ENCODE results near the gene PIH1D1. TPM values are rescaled to one million over a fixed set of nuclear protein-coding genes. Genes with fewer than 3 reads are reported as not detected.

Gene PIH1D1
- total RNA-seq, 1 donor from 2014 or later = 84.5 TPM

DNA sequence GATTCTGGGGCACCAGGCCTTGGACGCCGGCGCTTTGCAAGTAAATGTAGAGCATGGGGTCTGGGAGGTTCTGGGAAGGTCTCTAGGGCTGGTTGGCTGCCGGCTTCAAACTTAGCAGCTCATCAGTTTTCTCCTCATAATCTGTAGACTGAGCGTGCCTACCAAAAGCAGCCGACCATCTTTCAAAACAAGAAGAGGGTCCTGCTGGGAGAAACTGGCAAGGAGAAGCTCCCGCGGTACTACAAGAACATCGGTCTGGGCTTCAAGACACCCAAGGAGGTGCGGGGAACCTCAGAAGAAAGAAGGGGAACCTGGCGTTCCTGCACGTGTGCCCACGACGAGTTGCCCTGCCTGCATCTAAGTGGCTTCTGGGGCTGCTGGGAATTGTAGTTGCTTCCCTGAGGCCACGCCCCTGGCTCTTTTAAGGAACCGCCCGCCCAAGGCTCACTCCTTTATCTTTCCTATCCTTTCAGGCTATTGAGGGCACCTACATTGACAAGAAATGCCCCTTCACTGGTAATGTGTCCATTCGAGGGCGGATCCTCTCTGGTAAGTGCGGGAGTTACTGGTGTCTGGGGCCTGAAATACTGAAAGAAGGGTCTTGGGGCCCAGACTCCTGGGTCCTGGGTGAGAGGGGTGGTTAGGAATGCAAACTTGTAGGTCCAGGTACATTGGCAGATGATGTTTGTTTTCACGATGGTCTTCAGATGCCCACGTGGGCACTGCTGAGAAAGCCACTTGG lies 45.6 kb upstream of the PIH1D1 start:
- H3K4me3 Mint-ChIP-seq (ENCODE audit: unreplicated experiment) = peak overlapping the region; percentile 97
- no peaks in the 10 kb centered on the region for H3K9me3 Mint-ChIP-seq (ENCODE audit: unreplicated experiment)
- TF ChIP-seq, protein P1, sequence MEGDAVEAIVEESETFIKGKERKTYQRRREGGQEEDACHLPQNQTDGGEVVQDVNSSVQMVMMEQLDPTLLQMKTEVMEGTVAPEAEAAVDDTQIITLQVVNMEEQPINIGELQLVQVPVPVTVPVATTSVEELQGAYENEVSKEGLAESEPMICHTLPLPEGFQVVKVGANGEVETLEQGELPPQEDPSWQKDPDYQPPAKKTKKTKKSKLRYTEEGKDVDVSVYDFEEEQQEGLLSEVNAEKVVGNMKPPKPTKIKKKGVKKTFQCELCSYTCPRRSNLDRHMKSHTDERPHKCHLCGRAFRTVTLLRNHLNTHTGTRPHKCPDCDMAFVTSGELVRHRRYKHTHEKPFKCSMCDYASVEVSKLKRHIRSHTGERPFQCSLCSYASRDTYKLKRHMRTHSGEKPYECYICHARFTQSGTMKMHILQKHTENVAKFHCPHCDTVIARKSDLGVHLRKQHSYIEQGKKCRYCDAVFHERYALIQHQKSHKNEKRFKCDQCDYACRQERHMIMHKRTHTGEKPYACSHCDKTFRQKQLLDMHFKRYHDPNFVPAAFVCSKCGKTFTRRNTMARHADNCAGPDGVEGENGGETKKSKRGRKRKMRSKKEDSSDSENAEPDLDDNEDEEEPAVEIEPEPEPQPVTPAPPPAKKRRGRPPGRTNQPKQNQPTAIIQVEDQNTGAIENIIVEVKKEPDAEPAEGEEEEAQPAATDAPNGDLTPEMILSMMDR (IDR thresholded peaks at IDR 0.05) = no peak
- H3K4me1 Mint-ChIP-seq (ENCODE audit: unreplicated experiment) = peaks cover 14% of the 10 kb centered on the region
- H3K27me3 Mint-ChIP-seq (ENCODE audit: unreplicated experiment) = no peaks in the 10 kb centered on the region
- H3K36me3 Mint-ChIP-seq (ENCODE audit: unreplicated experiment) = peaks cover 32% of the 10 kb centered on the region
- H3K27ac Mint-ChIP-seq (ENCODE audit: unreplicated experiment) = peak overlapping the region; percentile 97
- no peak for DNase-seq (ENCODE audit: extremely low spot score, unreplicated experiment)

DNA sequence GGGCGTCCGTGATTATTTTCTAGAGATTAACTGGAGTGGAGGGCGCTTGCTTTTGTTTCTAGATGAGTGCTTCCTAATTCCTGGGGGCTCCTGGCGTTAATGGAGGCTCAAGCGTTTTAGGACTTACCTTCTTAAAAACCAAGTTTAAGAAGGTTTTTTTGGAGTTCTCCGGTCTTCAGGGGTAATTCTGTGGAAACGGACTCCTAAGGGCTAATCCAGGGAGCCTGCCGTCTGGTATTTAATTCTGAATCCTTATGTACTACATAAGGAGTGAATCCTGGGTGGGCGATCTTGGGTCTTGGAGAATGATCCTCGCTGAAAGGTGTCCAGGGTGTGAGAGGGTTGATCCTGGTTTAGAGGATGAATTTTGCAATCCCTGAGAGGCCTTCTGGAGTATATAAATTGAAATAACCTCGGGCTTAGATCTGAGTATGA lies 45.0 kb upstream of the PIH1D1 start:
- Mint-ChIP-seq H3K27me3 (ENCODE audit: unreplicated experiment) (no peaks in the 10 kb centered on the region), H3K4me3 (ENCODE audit: unreplicated experiment) (peak overlapping the region; percentile 97), H3K27ac (ENCODE audit: unreplicated experiment) (peak overlapping the region; percentile 97), H3K4me1 (ENCODE audit: unreplicated experiment) (peaks cover 14% of the 10 kb centered on the region), H3K9me3 (ENCODE audit: unreplicated experiment) (no peaks in the 10 kb centered on the region), H3K36me3 (ENCODE audit: unreplicated experiment) (peaks cover 39% of the 10 kb centered on the region)
- TF ChIP-seq, protein P1 (IDR thresholded peaks at IDR 0.05) = no peak
- DNase-seq (ENCODE audit: extremely low spot score, unreplicated experiment) = no peak

DNA sequence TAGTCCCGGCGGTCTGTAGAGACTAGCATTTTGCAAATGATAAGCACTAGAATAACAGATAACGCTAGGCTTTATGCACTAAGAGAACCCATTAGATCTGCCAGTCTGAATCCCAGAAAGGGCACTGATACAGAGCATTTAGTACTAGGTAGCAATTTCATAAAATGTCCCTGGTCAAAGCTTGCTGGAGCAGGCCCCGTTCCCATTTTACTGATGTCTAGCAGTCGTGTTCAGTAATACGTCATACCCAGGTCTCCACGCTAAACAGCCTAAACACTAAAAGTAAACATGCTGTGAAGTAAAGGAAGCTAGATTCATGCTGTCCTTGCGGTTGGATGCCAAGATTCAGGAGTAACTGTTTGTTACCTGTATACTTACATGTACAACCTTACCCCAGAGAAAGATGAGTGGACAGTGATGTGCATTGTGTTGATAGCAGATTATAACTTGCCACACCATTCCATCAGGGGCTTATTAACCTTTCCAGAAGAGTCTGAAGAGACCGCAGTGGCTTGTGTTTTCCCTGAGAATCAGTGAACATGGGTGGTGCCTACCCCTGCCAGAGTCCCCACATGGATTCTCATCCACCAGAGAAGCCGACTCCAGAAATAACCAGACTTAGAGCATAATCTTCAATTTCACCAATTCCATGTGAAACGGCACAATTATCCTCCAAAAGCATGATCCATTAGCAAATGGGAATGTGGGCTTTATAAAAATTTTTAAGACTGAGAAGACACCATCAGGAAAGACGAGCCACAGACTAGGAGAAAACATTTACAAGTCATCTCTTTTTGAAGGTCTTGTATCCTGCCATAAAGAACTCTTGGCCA lies 41.2 kb upstream of the PIH1D1 start:
- Mint-ChIP-seq H3K4me1 (ENCODE audit: unreplicated experiment) (peaks cover 30% of the 10 kb centered on the region), H3K27me3 (ENCODE audit: unreplicated experiment) (no peaks in the 10 kb centered on the region), H3K27ac (ENCODE audit: unreplicated experiment) (peak overlapping the region; percentile 65), H3K9me3 (ENCODE audit: unreplicated experiment) (no peaks in the 10 kb centered on the region), H3K4me3 (ENCODE audit: unreplicated experiment) (no peak overlapping the region), H3K36me3 (ENCODE audit: unreplicated experiment) (peaks cover 53% of the 10 kb centered on the region)
- DNase-seq (ENCODE audit: extremely low spot score, unreplicated experiment) = no peak
- TF ChIP-seq, protein P1 (IDR thresholded peaks at IDR 0.05) = no peak

DNA sequence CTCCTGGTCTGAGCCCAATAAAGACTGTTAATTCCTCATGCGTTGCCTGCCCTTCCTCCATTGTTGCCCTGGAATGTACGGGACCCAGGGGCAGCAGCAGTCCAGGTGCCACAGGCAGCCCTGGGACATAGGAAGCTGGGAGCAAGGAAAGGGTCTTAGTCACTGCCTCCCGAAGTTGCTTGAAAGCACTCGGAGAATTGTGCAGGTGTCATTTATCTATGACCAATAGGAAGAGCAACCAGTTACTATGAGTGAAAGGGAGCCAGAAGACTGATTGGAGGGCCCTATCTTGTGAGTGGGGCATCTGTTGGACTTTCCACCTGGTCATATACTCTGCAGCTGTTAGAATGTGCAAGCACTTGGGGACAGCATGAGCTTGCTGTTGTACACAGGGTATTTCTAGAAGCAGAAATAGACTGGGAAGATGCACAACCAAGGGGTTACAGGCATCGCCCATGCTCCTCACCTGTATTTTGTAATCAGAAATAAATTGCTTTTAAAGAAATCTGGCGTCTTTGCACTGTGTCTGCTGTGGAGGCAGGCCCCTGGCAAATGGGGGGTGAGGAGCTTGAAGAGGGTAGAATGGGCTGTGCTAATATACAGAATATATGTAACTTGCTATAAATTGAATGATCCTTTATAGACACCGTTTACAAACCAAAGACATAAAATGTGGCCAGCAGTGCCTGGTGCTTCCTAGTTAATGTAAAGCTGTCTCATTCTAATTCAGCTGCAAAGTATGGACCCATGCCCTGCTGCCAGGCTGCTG lies 40.4 kb upstream of the PIH1D1 start:
- Mint-ChIP-seq H3K27me3 (ENCODE audit: unreplicated experiment) (no peaks in the 10 kb centered on the region), H3K4me3 (ENCODE audit: unreplicated experiment) (no peak overlapping the region), H3K36me3 (ENCODE audit: unreplicated experiment) (peaks cover 46% of the 10 kb centered on the region), H3K27ac (ENCODE audit: unreplicated experiment) (peak overlapping the region; percentile 65), H3K9me3 (ENCODE audit: unreplicated experiment) (no peaks in the 10 kb centered on the region), H3K4me1 (ENCODE audit: unreplicated experiment) (peaks cover 25% of the 10 kb centered on the region)
- TF ChIP-seq, protein P1 (IDR thresholded peaks at IDR 0.05) = no peak
- DNase-seq (ENCODE audit: extremely low spot score, unreplicated experiment) = no peak
